HG03139 (cell line): ENCODE measurements around the gene JPH3.
"Not testable (repeated sequence)": the region's sequence is repeated elsewhere in the genome, so short reads cannot be mapped to it uniquely, and the experiment has no call there.

Source experiments
- ATAC-seq: cut with Tn5 transposase; IDR thresholded peaks from one replicate; pipeline ENCODE4 v1.9.1; 2021; ENCODE audit not compliant: unreplicated experiment

The JPH3 gene

DNA sequence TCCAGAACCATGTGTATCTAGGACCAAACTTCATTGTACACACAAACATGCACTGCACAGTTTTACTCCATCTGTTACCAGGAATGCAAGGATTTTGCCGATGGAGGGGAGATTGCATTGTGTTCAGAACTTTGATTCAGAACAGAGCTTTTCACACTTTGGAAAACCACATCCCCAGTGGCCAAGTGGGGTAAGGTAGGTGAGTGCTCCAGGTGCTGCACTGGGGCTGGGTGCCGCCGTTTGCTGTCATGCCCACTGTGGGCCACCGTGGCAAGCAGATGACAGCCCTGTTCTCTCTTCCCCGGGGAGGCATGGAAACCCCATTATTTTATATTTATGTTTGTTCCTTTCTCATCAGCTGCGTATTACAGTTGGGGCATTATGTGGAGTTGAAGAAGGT, 29.3 kb upstream of the JPH3 start:
- no peak for ATAC-seq

DNA sequence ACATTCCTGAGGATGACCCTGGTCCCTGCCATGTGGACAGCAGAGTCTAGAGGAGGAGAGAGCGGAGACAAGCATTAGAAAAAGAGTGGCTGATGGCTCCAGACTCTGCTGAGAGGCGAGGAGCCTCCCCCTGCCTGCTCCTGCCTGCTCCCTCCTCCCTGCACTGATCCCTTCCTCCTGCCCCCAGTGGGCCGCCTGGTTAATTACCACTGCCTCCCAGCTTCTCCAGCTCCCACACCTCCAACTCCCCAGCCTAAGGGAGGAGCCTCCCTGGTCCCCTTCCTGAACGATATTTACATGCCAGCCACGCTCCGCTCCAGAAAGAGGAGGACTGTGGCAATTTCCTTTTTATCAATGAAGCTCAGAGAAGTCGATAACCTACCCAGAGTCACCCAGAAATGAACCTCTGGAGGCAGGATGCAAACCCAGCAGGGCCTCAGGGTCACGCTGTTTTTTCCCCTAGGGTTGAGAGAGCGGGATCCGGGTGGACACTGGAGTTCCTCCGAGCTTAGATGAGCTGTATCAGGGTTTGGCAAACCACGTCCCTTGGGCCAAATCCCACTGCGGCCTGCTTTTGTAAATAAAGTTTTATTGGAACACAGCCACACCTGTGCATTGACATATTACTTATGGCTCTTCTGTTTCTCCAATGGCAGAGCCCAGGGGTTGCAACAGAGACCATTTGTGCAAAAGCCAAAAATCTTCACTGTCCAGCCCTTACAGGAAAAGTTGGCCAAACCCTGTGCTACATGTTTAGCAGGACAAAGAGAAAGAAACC, 27.1 kb upstream of the JPH3 start:
- ATAC-seq, result no peak

DNA sequence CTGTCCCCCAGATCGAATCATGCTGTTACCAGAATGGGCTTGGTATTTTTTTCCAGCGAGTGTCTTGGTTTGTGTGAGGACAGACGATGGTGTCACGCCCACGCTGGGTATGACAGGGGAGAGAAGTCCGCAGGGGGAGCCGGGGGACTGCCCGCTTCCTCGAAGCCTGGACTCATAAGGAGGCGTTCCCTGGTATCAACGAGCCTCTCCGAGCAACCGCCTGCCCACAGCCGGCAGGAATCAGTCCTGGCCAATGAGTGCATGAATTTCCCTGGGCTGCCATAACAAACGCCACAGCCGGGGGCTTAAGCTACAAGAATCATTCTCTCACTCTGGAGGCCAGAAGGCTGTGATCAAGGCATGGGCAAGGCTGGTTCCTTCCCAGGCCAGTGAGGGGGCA, 26.1 kb upstream of the JPH3 start:
- ATAC-seq, result no peak

DNA sequence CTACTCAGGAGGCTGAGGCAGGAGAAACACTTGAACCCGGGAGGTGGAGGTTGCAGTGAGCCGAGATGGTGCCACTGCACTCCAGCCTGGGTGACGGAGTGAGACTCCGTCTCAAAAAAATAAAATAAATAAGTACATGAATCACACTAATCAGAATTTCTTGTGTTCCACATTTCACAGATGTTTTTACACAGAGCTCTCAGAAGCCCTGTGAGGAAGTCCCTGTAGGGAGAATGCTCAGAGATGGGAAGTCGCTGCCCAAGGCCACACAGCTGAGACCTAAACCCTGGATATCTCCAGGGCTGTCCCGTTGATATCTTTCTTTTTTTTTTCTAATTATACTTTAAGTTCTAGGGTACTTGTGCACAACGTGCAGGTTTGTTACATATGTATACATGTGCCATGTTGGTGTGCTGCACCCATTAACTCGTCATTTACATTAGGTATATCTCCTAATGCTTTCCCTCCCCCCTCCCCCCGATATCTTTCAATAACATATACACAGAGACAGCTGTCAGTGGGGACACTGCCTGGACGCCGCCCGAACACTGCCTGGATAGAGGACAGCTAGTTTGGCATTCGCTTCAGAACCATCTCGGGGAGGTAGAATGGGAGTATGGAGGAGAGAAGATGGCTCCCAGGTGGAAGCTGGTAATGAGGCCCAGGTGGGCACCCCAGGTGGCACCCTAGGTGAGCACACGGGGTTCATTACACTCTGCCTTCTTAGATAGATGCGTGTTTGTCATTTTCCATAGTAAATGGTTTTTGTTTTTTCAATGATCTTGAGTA, 24.0 kb upstream of the JPH3 start:
- not testable (repeated sequence) for ATAC-seq

DNA sequence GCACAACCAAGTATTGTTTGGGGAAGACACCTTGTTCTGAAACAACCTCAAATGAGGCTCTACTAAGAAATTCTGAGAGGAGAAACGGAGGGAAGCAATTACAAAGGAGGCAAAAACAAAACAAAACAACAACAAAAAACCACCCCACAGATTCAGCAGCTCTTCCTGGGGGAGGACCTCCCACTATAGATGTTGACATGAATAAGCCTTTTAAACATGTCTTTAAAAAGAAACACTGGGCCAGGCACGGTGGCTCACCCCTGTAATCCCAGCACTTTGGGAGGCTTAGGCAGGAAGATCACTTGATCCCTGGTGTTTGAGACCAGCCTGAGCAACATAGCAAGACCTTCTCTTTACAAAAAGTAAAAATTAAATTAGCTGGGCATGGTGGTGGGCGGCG, 22.6 kb upstream of the JPH3 start:
- ATAC-seq, result no peak

DNA sequence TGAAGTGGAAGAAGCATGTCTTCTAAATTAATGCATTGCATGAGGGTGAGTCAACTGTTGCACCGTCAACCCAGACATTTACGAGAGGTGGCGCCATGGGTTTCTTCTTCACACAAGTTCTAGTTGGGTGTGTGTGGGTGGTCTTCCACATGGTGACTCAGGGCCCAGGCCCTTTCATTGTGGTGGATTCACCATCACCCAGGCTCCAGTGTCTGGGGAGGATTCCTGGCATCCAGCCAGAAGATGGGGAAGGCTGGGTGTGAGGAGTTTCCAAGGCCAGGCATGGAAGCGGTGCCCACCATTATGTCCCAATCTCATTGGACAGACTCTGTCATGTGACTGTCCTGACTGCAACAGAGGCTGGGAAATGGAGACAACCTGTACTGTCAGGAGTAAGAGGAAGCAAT, 21.4 kb upstream of the JPH3 start:
- ATAC-seq, result no peak

DNA sequence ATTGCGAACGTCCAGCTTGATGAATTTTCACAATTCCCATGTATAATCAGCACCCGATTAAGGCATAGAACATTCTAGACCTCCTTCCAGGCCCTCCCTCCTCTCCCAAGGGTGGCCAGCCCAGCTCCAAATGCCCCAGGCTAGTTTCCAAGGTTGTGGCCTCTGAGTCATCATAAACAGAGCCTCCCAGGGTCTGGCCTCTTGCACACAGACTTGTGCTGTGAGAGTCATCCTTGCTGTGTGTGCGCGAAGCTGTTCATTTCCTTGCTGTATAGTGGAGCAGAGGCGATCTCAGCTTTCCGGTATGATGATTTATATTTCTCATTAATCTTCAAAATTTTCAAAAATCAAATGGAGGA, 20.5 kb upstream of the JPH3 start:
- no peak for ATAC-seq

DNA sequence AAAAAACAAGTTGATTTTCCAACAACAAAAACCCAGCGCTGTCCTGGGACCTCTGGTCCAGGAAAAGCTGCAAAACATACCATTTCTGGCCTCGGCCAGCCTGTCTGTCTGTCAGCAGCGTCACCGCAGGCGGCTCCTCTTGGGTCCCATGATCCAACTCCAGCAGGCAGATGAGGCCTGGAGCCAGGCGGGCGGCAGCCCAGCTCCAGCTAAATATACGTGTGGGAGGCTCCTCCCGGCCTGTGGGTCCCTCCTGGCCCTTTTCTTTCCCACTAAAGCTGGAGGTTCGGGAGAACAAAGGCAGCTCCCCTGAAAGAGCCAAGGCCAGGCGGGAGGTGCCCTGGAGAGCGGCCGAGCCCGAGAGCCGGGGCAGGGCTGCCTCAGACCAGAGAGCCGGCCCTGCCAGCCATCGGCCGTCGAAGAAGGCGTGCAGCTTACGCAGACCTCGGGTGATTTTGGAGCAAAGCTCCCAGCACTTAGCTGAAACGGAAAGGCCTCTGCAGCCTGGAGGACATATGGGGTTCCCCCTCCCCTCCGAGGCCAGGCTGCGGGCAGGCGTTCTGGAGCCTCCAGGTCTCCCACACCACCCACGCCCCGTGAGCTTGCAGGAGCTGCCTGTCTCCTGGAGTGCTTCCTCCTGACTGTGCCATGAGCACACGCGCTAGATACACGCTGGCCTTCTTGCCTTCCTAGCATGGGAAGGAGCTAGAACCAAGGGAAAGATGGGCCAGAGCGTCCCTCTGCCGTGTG, 19.9 kb upstream of the JPH3 start:
- no peak for ATAC-seq

DNA sequence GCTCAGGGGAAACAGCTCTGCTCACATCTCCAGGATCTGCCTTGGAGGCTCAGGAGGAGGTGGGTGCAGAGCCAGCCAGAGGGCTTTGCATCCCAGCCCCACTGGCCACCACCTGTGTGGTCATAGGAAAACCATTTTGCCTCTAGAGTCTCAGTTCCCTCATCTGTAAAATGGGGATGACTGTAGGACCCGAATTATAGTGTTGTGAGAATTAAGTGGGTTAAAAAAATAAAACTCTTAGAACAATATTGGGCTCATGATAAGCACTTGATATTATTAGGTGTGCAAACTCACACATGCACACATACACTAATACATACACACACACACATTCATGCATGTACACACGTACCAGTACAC, 19.4 kb upstream of the JPH3 start:
- no peak for ATAC-seq

DNA sequence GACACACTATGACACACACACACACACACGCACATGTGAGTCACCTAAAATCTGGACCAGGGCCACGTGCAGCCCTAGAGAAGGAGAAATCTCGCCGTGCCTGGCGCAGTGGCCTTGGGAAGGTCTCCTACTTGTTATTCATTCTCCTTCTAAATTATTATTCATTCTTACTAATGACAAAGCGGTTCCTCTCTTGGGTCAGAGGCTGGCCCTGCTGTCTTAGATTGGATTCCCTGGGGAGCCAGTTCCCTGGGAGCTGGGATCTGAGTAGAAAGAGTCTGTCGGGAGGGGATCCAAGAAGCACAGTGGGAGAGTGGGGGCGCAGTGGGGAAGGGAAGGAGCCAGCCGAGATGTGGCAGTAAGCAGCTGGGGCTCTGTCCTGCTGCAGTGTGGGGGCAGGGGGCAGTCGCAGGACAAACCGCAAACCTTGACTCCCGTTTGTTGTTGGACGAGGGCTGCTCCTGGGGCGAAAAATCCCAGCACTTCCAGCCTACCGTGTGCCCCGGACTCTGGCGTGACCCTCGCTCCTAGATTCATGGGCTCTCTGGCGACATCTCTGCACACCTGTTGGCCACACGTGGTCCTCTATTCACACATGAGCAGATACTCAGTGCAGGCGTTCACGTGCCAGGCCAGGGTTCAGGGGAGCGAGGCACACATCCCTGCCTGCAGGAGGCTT, 18.7 kb upstream of the JPH3 start:
- ATAC-seq, result no peak

DNA sequence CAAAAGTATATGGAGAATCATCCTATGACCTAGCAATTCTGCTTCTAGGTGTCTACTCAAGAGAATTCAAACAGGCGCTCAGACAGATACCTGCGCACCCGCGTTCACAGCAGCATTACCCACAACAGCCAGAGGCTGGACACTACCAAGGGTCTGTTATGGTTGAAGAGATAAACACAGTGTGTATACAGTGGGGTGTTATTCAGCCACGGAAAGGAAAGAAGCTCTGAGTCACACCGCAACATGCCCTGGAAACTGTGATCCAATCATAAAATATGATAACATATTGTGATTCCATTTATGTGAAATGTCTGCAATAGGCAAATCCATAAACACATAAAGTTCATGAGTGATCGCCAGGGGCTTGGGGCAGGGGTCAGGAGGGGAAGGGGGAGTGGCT, 18.0 kb upstream of the JPH3 start:
- ATAC-seq, result no peak

DNA sequence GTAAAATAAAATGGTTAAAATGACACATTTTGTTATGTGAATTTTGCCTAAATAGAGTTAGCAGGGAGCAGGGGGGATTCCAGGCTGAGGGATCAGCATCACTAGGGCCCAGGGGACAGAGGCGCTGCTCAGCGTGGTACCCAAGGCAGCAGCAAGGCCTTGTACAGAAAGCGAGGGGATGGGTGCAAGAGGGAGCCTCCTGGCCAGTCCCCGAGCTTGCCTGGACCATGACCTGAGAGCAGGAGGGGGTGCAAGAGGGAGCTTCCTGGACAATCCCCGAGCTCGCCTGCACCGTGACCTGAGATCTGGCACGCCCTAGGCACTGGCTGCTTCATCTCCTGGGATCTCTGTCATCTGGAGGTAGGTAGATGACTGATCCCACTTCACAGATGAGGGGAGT, 17.3 kb upstream of the JPH3 start:
- no peak for ATAC-seq

DNA sequence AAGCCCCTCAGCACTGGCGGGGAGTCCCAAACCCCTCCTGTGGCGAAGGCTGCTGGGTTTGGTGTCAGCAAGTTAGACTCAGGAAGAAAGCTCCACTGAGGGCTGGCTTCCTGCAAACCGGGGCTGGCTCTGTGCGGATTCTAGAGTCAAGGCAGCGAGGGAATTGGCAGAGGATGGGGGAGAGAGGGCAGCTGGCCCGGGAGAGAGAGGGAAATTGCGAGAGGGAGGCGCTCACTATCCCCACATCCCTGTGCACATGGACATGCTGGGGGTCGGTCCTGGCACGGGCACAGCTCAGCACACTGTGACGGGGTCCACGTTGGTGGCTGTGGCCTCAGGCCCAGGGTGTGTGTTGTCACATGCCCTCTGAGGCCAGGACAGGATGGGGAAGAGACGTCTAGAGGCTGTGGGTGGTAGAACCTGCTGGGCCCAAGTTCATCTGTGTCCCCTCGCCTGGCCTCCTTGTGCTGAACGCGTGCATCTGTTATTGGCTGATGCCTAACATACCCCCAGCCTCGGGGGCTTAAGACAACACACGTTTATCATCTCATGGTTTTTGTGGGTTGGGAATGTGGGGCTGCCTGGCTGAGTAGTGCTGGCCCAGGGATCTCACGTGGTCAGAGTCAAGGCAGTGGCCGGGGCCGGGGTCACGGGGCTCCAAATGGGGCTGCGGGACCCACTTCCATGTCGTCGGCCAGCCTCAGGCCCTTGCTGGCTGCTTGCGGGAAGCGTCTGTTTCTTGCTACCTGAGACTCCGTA, 16.7 kb upstream of the JPH3 start:
- no peak for ATAC-seq

DNA sequence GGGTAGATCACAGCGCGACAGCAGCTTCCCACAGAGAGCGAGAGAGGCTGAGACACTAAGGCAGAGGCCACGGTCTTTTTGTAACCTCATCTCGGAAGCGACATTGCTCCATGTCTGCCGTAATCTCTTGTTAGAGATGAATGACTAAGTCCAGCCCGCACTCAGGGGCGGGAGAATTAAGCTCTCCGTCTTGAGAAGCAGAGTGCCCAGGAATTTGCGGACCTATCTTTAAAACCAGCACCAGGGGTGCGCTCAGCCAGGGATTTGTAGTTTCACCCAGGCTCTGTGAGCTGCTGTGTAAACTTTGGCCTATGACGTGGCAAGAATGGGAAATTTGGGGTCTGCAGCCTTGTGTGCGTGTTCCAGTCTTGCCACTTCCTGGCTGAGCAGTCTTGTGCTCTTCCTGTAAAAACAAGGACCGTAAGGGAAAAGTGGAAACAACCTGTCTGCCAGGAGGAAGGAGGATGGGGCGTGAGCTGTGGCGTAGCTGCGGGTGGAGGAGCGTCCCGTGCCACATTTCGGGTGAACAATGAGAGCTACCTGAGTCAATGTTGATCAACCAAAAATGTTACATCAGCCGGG, 16.0 kb upstream of the JPH3 start:
- ATAC-seq, result no peak

DNA sequence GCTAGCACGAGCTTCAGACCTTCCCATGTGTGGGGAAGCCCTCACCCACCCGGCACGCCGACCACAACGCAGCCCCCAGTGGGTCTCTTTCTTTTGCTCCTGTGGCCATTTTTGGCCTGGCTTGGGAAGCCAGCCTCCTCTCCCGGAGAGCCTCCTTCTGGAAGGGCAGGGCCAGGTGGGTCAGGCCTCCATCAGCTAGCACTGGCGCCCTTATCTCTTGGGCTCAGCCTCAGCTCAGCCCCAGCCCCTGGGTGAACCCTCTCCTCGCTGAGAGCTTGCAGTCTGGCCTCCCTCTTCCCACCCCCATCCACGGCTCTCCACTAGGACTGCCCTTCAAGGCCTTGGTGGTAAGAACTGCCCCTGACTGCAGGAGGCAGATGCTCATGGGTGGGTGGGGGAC, 14.7 kb upstream of the JPH3 start:
- no peak for ATAC-seq

DNA sequence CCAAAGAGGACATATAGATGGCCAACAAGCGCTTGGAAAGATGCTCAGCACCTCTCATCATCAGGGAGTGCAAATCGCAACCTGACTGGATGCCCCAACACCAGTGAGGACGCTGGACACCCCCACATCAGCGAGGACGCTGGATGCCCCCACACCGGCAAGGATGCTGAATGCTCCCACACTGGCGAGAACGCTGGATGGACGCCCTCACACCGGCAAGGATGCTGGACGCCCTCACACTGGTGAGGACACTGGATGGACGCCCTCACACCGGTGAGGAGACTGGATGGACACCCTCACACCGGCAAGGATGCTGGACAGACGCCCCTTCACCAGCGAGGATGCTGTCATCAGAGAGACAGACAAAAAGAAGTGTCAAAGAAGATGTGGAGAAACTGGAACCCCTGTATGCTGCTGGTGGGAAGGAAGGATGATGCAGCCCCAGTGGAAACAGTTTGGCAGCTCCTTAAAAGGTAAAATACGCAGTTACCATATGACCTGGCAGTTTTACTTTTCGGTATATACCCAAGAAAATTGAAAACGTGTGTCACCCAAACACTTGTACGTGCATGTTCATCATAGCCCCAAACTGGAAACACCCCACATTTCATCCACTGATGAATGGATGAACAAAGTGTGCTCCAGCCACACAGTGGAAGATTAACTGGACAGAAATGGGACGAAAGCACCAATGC, 10.1 kb upstream of the JPH3 start:
- ATAC-seq, result no peak

DNA sequence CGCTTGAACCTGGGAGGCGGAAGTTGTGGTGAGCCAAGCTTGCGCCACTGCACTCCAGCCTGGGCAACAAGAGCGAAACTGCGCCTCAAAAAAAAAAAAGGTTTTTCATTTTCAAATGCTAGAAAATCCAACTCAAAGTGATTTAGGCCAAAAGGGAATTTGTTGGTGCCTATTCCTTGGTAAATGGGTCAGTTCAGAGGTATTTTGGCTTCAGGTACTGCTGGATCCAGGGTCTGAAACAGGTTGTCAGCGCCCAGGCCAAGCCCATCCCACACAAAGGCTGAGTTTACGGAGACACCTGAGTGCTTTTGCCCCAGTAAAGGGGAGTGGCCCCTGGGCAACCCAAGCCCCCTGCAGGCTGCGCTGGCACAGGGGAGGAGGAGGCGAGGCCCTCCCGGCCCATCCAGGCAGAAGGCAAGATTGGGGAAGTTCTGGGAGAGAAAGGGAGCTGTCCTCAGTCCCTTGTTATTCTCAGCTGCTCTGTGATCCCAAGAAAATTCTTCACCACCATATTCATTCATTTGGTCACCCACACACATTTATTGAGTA, 8.5 kb upstream of the JPH3 start:
- ATAC-seq, result no peak

DNA sequence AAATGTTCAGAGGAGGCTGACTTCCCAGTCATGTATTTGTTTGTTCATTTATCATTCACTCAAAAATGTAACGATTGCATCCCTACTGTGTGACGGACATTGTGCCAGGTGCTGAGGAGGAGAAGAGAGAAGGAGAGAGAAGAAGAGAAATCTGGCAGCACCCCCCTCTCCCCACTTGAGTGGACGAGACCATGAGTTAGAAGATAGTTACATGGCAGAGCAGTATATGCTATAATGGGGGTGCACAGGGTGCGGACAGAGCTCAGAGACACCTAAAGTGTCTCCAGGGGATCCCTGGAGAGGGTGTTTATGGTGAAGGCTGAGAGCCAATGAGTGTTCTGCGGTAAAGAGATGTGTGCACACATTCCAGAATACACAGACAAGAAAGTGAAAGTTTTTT, 6.6 kb upstream of the JPH3 start:
- no peak for ATAC-seq

DNA sequence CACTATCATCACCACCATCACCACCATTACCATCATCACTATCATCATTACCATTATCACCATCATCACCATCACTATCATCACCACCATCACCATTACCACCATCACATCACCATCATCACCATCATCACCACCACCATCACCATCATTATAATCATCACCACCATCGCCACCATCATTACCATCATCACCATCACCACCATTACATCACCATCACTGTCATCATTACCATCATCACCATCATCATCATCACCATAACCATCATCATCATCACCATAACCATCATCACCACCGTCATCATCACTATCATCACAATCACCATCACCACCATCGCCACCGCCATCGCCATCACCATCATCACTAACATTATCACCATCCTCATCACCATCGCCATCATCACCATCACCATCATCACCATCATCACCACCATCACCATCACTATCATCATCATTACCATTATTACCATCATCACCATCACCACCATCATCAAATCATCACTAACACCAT, 4.9 kb upstream of the JPH3 start:
- no peak for ATAC-seq
